ENCODE results near the gene FOXN4.

DNA sequence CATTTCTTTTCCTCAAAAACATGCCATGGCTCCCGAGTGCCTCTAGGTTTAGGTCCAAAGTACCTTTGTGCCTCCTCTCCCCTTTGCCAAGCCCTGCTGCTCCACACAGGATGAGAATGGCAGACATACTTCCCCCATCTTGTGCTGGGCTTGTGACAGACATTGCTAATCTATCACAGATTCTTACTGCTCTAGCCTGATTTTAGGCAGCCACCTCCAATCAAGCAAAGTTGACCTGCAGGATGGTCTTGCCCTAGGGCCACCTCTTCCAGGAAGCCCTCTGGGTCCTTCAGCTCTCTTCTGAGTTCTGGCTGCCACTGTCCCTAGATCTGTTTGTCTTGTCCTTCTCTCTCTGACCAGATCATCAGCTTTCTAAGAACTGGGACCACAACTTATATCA, 20.5 kb downstream of the FOXN4 start:
- no peak for TF ChIP-seq POLR2A (IDR thresholded peaks at IDR 0.05)
- TF ChIP-seq, protein P1, sequence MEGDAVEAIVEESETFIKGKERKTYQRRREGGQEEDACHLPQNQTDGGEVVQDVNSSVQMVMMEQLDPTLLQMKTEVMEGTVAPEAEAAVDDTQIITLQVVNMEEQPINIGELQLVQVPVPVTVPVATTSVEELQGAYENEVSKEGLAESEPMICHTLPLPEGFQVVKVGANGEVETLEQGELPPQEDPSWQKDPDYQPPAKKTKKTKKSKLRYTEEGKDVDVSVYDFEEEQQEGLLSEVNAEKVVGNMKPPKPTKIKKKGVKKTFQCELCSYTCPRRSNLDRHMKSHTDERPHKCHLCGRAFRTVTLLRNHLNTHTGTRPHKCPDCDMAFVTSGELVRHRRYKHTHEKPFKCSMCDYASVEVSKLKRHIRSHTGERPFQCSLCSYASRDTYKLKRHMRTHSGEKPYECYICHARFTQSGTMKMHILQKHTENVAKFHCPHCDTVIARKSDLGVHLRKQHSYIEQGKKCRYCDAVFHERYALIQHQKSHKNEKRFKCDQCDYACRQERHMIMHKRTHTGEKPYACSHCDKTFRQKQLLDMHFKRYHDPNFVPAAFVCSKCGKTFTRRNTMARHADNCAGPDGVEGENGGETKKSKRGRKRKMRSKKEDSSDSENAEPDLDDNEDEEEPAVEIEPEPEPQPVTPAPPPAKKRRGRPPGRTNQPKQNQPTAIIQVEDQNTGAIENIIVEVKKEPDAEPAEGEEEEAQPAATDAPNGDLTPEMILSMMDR (IDR thresholded peaks at IDR 0.05) = no peak
- no peak for TF ChIP-seq EP300 (IDR thresholded peaks at IDR 0.05)

Data from tibial nerve (tissue), 4 donors.